ENCODE results near the gene NEK6.

Gene NEK6

DNA sequence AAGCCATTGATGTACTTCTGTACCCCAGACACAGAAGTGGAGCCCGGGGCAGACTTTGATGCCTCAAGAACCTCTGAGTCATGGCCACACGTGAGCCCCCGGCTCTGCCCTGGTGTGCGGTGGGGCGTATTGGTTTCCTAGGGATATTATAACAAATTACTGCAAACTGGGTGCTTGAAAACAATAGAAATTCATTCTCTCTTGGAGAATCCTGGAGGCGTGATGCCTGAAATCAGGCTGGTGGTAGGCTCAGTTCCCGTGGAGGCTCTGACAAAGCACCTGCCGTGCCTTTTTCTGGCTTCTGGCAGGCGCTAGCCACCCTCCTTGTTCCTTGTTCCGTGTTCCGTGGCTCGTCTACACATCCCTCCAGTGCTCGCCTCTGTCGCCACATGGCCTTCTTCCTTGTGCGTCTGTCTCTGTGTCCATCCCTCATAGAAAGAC is 24.2 kb downstream of the NEK6 start:
- TF ChIP-seq, protein P1, sequence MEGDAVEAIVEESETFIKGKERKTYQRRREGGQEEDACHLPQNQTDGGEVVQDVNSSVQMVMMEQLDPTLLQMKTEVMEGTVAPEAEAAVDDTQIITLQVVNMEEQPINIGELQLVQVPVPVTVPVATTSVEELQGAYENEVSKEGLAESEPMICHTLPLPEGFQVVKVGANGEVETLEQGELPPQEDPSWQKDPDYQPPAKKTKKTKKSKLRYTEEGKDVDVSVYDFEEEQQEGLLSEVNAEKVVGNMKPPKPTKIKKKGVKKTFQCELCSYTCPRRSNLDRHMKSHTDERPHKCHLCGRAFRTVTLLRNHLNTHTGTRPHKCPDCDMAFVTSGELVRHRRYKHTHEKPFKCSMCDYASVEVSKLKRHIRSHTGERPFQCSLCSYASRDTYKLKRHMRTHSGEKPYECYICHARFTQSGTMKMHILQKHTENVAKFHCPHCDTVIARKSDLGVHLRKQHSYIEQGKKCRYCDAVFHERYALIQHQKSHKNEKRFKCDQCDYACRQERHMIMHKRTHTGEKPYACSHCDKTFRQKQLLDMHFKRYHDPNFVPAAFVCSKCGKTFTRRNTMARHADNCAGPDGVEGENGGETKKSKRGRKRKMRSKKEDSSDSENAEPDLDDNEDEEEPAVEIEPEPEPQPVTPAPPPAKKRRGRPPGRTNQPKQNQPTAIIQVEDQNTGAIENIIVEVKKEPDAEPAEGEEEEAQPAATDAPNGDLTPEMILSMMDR (conservative IDR thresholded peaks at IDR 0.05; ENCODE audit: low read depth): no peak
- H3K27ac ChIP-seq: peak overlapping the region; percentile 99
- POLR2A ChIA-PET (ENCODE audit: low non-redundant PET): no interaction called here
- DNase-seq (ENCODE audit: low spot score): no peak
- CTCF ChIA-PET: no interaction called here

DNA sequence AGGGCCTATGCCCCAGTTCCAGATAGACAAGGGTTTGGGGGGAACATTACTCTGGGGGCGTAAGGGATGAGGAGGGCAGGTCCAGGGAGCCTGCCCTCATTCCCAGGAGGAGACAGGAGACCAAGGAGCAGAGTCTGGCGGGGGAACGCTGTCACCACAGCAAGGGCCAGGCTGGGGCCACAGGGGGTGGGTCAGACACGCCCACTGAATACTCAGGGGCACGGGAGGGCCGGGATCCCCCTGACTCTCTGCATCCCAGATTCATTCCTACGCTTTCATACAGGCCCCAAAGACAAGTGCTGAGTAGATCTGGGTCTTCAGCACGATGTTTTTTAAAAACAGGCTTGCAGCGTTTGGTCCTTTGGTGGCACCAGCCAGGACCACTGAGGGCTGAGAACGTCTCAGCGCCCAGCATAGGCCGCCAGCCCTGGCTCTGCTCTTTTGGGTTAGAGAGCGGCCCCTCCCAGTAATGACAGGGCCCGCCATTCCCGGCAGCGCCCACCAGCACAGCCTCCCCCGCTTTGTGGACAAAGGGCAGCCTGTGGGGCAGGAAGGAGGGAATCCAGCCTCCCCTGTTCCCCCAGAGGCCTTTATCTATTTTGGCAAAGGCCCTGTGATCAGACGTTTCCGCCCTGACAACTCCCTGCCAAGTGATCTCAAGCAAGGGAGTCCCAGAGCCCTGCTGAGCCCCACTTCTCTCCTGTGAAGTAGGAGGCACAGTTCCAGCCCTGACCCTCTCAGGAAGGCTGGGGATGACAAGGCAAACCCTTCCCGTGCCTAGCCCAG is 24.9 kb downstream of the NEK6 start:
- H3K27ac ChIP-seq: peak overlapping the region; percentile 99
- no peak for DNase-seq (ENCODE audit: low spot score)
- CTCF ChIA-PET: no interaction called here
- TF ChIP-seq, protein P1 (conservative IDR thresholded peaks at IDR 0.05; ENCODE audit: low read depth): no peak
- POLR2A ChIA-PET (ENCODE audit: low non-redundant PET): no interaction called here

DNA sequence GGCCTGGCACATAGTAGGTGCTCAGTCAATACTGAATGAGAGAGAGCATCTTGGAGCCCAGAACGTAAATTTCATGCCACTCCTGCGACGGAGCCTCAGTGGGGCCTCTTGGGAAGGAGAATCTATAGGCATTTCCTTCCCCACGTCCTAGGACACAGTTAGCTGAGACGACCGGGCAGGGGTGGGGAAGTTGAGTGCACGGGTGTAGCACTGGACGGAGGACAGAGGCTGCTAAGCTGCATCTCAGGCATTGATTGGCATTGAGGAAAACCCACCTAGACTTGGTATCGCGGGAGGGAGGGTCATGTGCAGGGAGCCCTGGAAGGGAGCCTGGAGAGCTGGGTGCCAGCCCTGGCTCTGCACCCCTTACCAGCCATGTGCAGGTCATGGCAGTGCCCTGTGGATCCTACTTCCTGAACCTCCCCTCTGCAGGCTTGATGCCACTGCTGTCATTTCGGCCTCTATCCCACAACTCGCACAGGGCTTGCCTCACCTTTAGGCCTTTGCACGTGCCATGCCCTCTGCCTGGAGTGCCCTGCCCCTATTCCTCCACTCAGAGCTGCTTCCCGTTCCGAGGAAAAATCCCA is 25.6 kb downstream of the NEK6 start:
- TF ChIP-seq, protein P1 (conservative IDR thresholded peaks at IDR 0.05; ENCODE audit: low read depth): no peak
- POLR2A ChIA-PET (ENCODE audit: low non-redundant PET): no interaction called here
- CTCF ChIA-PET: interaction anchor here (0.6 kb wide), 2 partner anchors 153 to 157 kb away, joined by 3 to 5 read pairs; no protein-coding TSS in a partner anchor
- DNase-seq (ENCODE audit: low spot score): no peak
- peak overlapping the region; percentile 99 for H3K27ac ChIP-seq

DNA sequence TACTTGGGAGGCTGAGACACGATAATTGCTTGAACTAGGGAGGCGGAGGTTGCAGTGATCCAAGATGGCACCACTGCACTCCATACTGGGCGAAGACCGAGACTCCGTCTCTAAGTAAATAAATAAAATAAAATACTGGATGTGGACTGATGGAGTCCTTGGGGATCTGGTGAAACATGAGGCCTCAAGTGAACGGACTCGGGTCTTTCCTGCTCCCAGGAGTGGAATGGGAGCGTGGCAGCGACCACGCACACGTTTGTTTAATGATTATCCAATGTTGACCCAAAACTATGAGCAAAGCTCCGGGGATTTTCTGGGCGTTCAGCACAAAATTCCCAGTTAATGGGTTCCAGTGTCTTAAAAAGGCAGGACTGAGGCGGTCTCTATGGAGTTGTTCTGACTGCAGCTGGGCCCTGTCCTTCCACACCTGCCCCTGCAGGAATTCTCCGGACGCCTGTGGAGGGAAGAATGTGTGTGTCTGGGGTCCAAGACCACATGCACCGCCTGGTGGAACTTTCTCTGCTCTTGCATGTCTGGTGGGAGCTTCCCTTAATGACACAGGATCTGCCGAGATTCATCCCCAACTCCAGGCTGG is 26.6 kb downstream of the NEK6 start:
- POLR2A ChIA-PET (ENCODE audit: low non-redundant PET): no interaction called here
- CTCF ChIA-PET: interaction anchor here (0.6 kb wide), 2 partner anchors 154 to 158 kb away, joined by 3 to 5 read pairs; no protein-coding TSS in a partner anchor
- H3K27ac ChIP-seq: peak overlapping the region; percentile 99
- TF ChIP-seq, protein P1 (conservative IDR thresholded peaks at IDR 0.05; ENCODE audit: low read depth): no peak
- DNase-seq (ENCODE audit: low spot score): no peak

DNA sequence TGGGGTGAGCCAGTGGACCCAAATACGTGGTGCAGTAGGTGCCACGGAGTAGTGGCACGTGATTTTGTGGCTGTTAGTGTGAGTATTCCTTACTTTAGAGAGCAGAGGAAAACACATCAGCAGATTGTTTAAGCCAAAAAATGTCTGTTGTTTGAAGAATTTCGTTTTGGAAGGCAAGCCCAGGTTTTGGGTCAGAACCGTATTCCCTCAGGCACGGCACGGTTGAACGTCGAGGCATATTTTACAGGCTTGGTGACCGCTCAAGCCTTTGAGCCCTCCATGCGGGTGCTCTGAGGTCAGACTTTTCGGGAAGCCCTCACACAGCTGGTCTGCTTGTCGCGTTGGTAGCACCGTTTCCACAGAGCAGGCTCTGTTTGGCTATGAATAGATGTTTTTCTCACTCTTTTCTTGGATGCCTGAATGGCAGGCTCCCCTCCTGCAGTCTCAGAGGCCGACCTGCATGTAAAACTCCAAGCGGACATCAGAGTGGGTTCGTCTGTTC is 27.2 kb downstream of the NEK6 start:
- TF ChIP-seq, protein P1 (conservative IDR thresholded peaks at IDR 0.05; ENCODE audit: low read depth): no peak
- ChIA-PET POLR2A (ENCODE audit: low non-redundant PET) (no interaction called here), CTCF (interaction anchor here (0.7 kb wide), 1 partner anchor 96 kb away, joined by 3 read pairs; no protein-coding TSS in a partner anchor)
- peak overlapping the region; percentile 99 for H3K27ac ChIP-seq
- DNase-seq (ENCODE audit: low spot score): no peak

DNA sequence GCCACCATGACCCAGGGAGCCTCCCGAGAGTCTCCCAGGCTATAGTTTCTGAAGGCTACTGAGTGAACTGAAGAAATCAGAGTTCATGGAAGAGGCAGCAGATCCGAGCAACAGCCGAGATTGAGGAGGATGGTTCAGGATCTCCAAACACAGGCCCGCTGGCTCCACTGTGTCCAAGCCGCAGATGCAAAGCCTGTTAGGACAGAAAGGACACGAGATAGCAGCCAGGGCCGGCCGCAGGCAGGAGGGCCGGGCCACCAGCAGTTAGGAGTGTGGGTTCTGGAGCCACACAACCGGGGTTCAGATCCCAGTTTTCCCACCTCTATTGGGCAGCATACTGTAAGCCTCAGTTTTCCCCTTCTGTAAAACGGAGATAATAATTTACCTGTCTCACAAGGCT is 27.7 kb downstream of the NEK6 start:
- CTCF ChIA-PET: interaction anchor here (0.7 kb wide), 1 partner anchor 97 kb away, joined by 3 read pairs; no protein-coding TSS in a partner anchor
- POLR2A ChIA-PET (ENCODE audit: low non-redundant PET): no interaction called here
- DNase-seq (ENCODE audit: low spot score): no peak
- H3K27ac ChIP-seq: peak overlapping the region; percentile 99
- TF ChIP-seq, protein P1 (conservative IDR thresholded peaks at IDR 0.05; ENCODE audit: low read depth): no peak
